Inferior parietal cortex (tissue), 1 donor: Measurements from ENCODE around the gene RNF225.
A peak's percentile ranks its signal among the peaks of the same experiment; 100 is the strongest.
"Not testable (repeated sequence)": the region's sequence is repeated elsewhere in the genome, so short reads cannot be mapped to it uniquely, and the experiment has no call there.

Experiments used
- DNase-seq: peaks from one replicate; pipeline ENCODE4 v3.0.0-alpha.2; 2016; ENCODE audit errors: extremely low spot score

Gene RNF225

DNA sequence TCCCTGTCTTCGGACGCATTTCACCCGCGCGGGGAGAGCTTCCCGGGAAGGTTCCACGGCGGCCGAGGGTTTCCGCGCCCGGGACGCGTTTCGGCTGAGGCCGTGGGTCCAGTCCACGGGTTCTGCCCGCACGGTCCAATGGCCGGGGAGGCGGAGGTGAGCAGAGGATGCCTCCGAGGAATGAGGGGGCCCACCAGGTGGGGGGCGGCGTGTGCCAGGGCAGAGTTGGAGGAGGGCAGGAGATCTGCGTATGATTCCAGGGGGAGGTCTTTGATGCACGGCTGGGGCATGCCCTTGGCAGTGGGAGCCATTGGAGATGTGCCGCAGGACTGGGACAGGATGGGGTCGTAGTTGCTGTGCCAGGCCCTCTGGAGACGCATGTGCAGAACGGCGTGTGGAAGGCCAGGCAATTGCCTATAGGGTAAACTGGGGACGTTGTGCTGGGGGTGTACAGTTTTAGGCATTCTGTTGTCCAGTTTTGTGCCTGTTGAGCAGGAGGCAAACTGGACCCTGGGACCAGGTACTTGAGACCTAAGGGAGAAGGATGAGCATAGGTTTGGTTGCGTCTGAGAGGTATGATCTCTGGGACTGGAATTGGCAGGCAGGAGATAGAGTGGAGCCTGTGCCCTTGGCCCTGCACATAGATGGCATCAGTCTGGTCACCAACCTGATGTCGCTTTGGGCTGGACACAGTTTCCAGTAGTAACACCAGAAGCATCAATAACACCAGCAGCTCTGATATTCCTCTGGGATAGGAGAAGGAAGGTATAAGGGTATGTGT is 13.7 kb downstream of the RNF225 start:
- DNase-seq, result peak; percentile 5

DNA sequence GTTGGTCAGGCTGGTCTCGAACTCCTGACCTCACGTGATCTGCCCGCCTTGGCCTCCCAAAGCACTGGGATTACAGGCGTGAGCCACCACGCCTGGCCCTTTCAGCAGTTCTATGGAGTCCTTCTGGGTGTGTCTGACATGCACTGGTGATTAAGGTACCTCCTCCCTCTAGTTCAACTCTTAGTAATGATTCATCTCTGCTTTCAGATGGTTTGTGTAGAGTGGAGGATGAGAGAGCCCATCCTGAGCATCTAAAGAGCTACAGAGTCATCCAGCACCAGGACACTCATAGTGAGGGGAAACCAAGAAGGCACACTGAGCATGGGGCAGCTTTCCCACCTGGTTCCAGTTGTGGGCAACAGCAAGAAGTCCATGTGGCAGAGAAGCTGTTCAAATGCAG is 21.1 kb downstream of the RNF225 start:
- no peak for DNase-seq

DNA sequence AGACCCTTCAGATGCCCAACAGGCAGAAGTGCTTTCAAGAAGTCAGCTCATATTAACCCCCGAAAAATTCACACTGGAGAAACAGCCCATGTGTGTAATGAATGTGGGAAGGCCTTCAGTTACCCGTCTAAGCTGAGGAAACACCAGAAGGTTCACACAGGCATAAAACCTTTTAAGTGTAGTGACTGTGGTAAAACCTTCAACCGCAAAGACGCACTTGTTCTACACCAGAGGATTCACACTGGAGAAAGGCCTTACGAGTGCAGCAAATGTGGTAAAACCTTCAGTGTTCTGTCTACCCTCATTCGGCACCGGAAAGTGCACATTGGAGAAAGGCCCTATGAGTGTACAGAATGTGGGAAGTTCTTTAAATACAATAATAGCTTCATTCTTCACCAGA is 21.6 kb downstream of the RNF225 start:
- no peak for DNase-seq

DNA sequence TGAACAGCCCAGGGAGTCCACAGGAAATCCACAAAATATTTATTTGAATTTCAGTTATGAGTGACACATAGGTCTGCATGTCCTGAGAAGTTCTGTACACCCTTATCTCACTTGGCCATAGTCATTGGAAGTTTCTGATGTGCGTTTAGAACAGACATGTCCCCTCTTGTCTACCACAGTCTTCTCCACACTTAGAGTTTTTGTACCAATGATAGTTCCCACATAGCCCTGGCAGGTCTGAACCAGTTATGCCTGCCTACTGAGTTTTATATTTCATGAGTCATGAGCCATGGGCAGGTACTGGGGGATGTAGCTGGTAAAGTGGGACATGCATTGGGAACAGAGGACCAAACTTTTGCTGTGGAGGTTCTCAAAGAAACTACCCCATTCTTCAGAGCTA is 33.2 kb downstream of the RNF225 start:
- no peak for DNase-seq

DNA sequence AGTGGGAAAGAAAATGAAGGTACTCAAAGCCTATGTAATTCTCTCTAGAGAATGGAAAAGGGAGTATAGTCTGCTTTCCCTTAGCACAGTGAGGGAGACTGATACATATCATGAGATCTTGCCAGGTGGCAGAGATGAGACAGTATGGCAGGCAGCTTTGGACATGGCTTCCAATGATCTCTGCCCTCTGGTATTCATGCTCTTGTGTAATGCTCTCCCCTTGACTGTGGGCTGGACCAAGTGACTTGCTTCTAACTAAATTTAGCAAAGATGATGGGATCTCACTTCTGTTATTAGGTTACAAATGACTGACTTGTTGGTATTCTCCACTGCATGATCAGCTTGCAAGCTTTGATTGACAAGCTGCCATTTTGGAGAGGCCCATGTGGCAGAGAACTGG is 34.3 kb downstream of the RNF225 start:
- DNase-seq, result no peak

DNA sequence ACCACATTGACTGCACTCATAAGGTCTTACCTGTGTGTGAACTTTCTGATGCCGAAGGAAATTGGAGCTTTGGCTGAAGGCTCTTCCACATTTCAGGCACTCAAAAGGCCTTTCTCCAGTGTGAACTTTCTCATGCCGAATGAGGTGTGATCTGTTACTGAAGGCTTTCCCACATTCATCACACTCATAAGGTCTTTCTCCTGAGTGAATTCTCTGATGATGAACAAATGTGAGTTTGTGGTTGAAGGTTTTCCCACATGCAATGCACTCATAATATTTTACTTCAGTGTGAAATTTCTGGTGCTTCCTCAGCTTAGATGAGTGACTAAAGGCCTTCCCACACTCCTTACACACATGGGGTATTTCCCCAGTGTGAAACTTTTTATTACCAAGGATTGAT is 38.8 kb downstream of the RNF225 start:
- no peak for DNase-seq

DNA sequence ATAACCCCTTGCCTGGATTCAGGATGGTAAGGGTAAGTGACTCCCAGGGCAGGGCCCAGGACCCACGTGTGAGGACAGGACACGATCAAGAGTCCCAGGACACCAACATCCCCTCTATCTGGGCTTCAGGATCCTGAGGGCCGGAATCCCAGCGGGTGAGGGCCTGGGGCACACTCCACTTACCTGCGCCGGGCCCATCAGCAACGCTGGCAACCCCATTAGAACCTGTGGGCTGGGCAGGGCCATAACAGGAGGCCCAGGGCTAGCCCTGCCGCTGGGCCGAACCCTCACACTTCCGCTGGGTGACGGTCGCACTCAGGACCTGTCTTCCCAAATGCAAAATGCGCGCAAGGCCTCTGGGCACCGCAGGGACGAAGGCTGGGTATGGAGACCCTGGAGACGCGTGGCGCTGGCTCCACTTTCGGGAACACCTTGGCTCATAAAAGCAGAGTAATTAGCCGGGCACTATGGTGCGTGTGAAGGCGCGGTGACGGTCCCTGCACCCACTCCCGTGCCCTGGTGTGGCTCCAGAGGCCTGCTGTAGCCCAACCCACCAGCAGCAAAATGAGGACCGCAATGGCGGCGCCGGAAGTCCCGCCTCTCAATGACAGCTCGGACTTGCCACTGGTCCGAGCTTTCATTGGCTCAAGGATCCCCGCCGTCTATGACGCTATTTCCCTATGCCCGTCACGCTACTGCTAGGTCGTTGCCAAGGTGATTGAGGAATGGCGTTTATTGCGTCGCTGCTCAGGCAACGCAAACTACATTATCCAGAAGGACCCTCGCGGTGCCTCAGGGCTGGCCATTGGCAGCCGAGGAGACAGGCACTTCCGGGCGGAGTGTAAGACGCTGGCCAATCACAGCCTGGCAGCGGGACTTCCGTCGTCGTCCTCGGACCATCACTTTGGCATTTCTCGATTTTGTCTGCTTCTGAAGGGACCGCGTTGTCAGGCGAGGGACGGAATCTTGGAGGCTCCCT is 44.4 kb downstream of the RNF225 start, which contains the start of gene ZNF132:
TSS of gene ZNF132 (minus strand) at position 578 of the 979 bp plus-strand sequence. CDS start at position 246, 332 bp downstream.
- DNase-seq, result peak; percentile 99

DNA sequence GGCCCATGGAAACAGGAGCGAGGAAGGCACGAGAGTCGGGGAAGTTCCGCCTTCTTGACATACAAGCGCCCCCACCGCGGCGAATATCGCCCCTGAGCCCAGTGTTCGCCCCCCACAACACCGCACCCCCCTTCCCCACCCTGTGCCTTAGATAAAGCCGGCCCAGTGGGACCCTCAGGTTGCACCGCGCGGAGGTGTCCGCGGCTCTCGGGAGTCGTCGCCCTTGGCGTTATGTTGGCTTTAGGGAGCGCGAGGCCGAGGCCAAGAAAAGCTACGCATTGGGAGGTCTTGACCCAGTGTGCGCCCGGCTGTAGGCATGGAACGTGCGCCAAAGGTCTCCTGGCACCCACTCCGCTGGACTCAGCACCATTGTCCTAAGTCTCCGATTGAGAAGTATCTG is 45.1 kb downstream of the RNF225 start:
- no peak for DNase-seq

DNA sequence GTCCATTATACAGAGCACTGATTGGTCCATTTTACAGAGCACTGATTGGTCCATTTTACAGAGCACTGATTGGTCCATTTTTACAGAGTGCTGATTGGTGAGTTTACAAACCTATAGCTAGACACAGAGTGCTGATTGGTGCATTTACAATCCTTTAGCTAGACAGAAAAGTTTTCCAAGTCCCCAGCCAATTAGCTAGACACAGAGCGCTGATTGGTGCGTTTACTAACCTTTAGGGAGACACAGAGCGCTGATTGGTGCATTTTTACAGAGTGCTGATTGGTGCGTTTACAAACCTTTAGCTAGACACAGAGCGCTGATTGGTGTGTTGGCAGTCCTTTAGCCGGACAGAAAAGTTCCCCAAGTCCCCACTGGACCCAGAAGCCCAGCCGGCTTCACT is 47.5 kb downstream of the RNF225 start:
- not testable (repeated sequence) for DNase-seq
